ENCODE results near the gene SLC4A4.

Gene SLC4A4

GRCh38 chr4:71338846-71339593 lies at the start of gene SLC4A4:
Gene SLC4A4, plus strand, starts transcription at chr4:71339020.
- no peak for DNase-seq

- DNase-seq: no peak
These were observed 48.7 kb upstream of the SLC4A4 start for GRCh38 chr4:71290074-71290473.

DNA sequence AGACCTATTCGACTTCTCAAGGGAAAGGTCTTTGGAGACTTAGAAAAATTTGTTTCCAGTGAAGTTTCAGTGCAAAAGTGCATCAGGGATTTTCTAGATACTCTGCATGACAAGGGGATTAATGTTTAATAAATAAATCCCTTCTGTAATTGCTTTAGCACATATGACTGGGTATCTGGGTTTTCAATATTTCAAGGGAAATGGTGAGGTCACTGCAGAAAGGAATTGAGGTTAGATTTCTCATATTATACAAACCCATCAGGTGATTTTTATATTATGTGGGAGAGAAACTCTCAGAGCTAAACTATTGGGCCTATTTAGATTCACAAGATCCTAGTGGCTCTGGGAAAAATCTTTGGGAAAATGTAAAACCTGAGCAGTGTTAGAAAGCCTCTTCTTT lies 48.3 kb upstream of the SLC4A4 start:
- no peak for DNase-seq

DNA sequence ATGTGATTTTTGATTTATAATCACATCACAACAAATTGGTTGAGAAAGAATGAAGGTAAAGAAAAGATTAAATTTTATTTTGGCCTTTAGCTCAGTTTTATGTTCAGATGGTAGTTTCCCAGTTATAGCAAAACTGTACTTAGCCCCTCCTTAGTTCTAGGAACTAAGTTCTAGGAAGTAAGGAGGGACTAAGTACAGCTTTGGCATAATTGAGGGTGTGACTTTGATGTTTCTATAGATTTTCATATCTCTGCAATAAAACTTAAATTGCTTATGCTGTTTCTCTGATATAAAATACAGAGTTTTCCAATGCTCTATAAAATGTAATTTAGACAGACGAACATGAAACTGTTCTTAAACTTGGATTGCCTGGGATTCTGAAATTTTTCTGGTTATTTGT lies 46.6 kb upstream of the SLC4A4 start:
- DNase-seq: no peak

GRCh38 chr4:71293705-71294104 lies 45.1 kb upstream of the SLC4A4 start:
- no peak for DNase-seq

GRCh38 chr4:71294301-71294700 lies 44.5 kb upstream of the SLC4A4 start:
- no peak for DNase-seq

- DNase-seq: no peak
These were observed 41.9 kb upstream of the SLC4A4 start for GRCh38 chr4:71296945-71297344.

DNA sequence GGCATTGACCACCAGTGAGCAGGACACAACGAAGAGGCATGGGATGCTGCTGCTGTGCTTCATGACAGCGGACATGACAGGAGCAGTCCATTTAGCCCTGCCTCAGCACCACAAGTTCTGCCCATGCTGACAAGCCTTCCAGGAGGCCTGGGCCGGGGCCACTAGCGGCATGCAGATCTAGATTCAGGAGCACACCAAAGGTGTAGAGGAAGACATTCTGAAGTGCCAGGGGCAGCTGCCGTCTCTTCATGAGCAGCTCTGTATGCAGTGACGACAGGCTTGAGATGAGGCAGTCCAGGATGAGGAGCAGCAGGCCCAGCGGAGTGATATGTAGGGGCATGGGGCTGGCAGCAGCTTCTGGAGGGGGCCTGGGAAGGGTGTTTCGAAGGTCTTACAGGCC lies 38.5 kb upstream of the SLC4A4 start:
- DNase-seq: no peak

GRCh38 chr4:71300964-71301363 lies 37.9 kb upstream of the SLC4A4 start:
- DNase-seq: no peak

- no peak for DNase-seq
These were observed 35.5 kb upstream of the SLC4A4 start for GRCh38 chr4:71303287-71303686.

- no peak for DNase-seq
These were observed 35.0 kb upstream of the SLC4A4 start for GRCh38 chr4:71303850-71304249.

GRCh38 chr4:71304289-71304850 lies 34.5 kb upstream of the SLC4A4 start:
- DNase-seq: no peak

DNA sequence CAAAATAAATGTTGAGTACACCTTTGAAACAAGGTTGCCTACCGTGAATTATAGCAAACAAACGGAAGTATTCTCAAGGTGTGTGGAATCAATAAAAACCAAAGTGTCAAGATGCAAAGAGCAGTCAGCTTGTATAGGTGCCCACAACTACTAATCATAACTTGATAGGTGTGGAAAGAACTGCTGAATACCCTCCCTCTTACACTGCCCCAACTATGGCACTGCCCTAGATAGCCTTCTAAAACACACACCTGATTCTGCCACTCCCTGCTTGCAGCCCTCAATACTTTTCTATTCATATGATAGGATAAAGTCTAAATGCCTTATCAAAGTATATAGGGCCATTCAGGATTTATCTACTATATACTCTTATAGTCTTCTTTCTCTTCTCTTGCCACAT lies 31.1 kb upstream of the SLC4A4 start:
- no peak for DNase-seq

- no peak for DNase-seq
These were observed 16.4 kb upstream of the SLC4A4 start for GRCh38 chr4:71322425-71322824.

DNA sequence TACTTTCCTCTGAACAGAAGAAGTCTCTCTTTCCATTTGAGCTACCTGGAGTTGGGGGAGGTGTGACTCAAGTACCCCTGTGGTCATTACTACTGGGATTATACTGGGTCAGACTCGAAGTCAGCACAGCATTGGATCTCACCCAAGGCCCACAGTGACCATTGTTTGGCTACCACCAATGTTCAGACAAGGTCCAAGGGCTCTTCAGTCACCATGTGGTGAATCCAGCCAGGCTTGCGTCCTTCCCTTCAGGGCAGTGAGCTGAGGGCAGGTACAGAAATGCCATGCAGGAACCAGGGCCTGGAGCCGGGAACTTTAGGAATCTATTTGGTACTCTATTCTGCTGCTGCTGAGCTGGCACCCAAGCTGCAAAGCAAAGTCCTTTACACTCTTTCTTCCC lies 5.5 kb upstream of the SLC4A4 start:
- DNase-seq: no peak

GRCh38 chr4:71333960-71334359 lies 4.9 kb upstream of the SLC4A4 start:
- DNase-seq: no peak

DNA sequence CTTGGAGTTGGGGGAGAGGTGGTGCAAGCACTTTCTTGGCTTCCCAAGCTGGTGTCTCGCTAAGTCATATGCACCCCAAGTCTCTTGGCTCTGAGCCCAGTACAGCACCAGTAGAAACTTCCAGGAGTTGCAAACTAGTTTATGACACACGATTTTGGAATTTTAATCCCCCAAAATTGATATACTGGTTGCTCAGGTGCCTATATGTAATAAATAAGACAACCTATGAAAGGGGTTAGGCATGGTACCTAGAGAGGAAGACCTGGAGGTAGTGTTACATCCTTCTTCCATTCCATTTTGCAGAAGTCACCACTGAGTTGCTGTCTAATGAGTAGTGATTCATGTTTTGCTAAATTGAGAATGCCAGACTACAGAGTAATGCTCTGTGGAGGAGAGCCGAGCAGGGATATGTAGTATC lies 4.3 kb upstream of the SLC4A4 start:
- no peak for DNase-seq

DNA sequence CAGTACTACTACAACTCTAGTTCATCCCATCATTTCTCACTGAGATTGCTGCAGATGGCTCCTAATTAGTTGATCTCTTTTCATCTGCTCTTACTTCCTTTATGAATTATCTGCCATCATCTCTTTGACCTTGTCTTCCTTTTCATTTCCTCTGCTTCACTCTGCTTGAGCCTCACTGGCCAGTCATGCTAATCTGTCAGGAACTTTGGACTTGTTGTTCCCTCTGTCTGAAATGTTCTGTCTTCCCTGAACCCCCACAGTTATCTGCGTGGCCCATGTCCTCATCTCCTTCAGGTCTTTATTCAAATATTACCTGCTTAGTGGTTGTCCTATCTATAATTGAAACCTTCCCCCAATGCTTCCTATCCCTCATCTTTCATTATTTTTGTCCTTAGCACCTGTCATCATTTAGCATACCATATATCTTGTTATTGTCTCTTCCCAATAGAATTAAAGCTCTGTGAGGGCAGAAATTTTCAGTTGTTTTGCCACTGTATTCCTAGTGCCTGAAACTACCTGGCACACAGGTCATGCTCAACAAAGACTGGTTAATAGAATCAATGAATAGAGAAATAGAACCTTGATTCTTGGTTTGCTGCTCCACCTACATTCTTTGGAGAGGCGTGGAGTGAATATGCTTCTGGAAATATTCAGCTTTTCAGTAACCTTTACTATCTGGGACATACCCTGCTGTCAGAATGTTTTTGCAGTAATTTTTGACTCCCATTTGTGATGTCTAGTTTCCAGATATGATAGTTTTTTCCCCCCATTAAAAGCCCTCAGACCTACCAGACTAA lies 5.0 kb downstream of the SLC4A4 start:
- DNase-seq: no peak

DNA sequence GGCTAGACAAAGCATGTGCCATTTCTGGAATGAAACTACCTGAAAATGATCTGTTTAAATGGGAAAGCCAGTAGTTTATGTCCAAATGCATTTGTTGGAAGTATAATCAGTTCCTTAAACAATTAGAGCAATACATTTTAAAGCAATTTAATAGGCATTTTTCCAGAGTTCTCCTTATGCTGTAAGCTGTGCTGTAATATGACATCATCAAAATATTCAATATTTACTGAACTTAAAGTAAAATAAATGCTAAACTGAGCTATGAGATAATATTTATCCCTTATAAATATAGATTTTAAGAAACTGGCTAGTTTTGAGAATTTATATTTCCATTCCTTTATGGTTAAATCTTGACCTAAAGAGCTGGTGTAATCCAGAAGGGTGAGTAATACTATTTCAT lies 7.9 kb downstream of the SLC4A4 start:
- no peak for DNase-seq

DNA sequence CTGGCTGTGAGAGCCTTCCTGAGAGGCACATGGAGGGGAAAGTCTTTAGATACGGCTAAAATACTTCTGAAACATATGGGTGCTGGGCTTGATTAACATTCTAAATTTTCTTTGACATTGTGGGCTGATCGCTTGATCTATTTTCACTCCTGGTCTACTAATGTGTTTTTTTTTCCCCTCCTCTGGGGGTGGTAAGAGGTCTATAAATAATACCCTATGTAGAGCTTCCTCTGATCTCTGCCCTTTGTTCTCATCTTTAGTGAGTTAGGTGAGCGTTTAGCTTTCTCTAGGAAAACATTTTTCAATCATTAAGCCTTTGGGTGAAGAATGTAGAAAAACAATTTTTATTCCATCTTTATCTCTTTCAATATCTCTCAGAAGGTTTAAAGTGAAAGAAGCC lies 9.8 kb downstream of the SLC4A4 start:
- no peak for DNase-seq

GRCh38 chr4:71355045-71355444 lies 16.2 kb downstream of the SLC4A4 start:
- DNase-seq: no peak

DNA sequence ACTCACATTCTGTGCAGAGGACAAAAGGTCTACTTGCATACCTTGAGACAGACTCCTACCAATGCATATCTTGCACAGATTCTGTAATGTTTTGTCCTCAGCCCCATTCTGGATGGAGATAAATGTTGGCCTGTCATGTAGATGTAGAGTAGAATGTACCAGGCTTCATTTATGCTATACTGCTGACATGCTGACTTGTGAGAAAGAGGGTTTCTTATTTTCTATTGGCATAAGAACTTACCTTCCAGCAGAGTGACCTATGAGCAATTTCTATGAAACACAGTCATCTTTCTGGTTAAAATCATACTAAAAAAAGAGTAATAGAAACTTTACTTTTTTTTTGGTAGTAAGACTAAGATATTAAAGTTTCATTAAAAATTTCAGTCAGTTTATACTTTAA lies 17.2 kb downstream of the SLC4A4 start:
- no peak for DNase-seq

GRCh38 chr4:71356924-71357663 lies 18.3 kb downstream of the SLC4A4 start:
- no peak for DNase-seq

Measured in stimulated activated CD4-positive, alpha-beta T cell treated with anti-CD3 and anti-CD28 coated beads, Interleukin-12 subunit alpha, Interleukin-12 subunit beta, amount 100 ng/mL, for 4 hours (primary cell).